Calu3 (cell line): Measurements from ENCODE around the gene PDE1C. TPM values are rescaled to one million over a fixed set of nuclear protein-coding genes. Genes with fewer than 3 reads are reported as not detected.

Source experiments
- BruUV-seq: library from RNA; stranded (reverse); fragments of 400-500 nt; replicated peaks from 2 replicates; lab custom pipeline; 2021; lab: Mats Ljungman, UMichigan
- CTCF ChIA-PET: fragments of 300-600 bp; sonication (Branson Sonifier 250); formaldehyde crosslinking; loops from one replicate; lab custom pipeline; 2022; ENCODE audit warnings: antibody characterized with exemption; lab: Charles Lee
- DNase-seq: peaks from one replicate; pipeline ENCODE4 v3.0.0; 2022
- H3K27ac Mint-ChIP-seq: one replicate; pipeline ENCODE4 v1.8.0; 2022; ENCODE audit warnings: mixed read lengths; ENCODE audit not compliant: unreplicated experiment
- H3K27me3 Mint-ChIP-seq: one replicate; pipeline ENCODE4 v1.8.0; 2022; ENCODE audit warnings: mixed read lengths; ENCODE audit not compliant: unreplicated experiment
- H3K36me3 Mint-ChIP-seq: one replicate; pipeline ENCODE4 v1.8.0; 2022; ENCODE audit warnings: mild to moderate bottlenecking, moderate library complexity, mixed read lengths; ENCODE audit not compliant: insufficient read depth, unreplicated experiment
- H3K4me1 Mint-ChIP-seq: one replicate; pipeline ENCODE4 v1.8.0; 2022; ENCODE audit warnings: mild to moderate bottlenecking, low read depth, mixed read lengths; ENCODE audit not compliant: unreplicated experiment
- H3K4me3 Mint-ChIP-seq: one replicate; pipeline ENCODE4 v1.8.0; 2022; ENCODE audit warnings: mild to moderate bottlenecking, low read depth, moderate library complexity, mixed read lengths; ENCODE audit not compliant: unreplicated experiment
- H3K9me3 Mint-ChIP-seq: one replicate; pipeline ENCODE4 v1.8.0; 2022; ENCODE audit warnings: low read depth, mixed read lengths; ENCODE audit not compliant: unreplicated experiment
- CTCF ChIP-seq: fragments of 200-600 bp; IDR thresholded peaks from one replicate; pipeline ENCODE4 v1.8.0; 2022; ENCODE audit warnings: antibody characterized with exemption; ENCODE audit not compliant: unreplicated experiment
- intact Hi-C: fragments of 100-400 bp; cut with micrococcal nuclease; formaldehyde crosslinking; loops from one replicate; pipeline ENCODE4 v1.10.0; 2022; ENCODE audit not compliant: unreplicated experiment
- total RNA-seq: library from RNA; stranded (reverse); gene quantifications from 2 replicates; pipeline ENCODE4 v1.2.3, GENCODE V29; 2022

Gene PDE1C
- total RNA-seq, 1 experiment from 2014 or later = 34.0 TPM

GRCh38 chr7:32115831-32116230 is 45.6 kb upstream of the PDE1C start:
- BruUV-seq = no TSS peak
- CTCF ChIA-PET = interaction anchor here (1.2 kb wide), 1 partner anchor 12 kb away, joined by 5 read pairs; no protein-coding TSS in a partner anchor
- H3K27me3 Mint-ChIP-seq = no peaks in the 10 kb centered on the region
- peak overlapping the region; percentile 59 for H3K27ac Mint-ChIP-seq
- intact Hi-C loops = no loop called here
- peaks cover 9% of the 10 kb centered on the region for H3K9me3 Mint-ChIP-seq
- H3K36me3 Mint-ChIP-seq = no peaks in the 10 kb centered on the region
- TF ChIP-seq CTCF = no peak
- H3K4me3 Mint-ChIP-seq = no peak overlapping the region
- H3K4me1 Mint-ChIP-seq = peaks cover 42% of the 10 kb centered on the region
- peak; percentile 39 for DNase-seq

DNA sequence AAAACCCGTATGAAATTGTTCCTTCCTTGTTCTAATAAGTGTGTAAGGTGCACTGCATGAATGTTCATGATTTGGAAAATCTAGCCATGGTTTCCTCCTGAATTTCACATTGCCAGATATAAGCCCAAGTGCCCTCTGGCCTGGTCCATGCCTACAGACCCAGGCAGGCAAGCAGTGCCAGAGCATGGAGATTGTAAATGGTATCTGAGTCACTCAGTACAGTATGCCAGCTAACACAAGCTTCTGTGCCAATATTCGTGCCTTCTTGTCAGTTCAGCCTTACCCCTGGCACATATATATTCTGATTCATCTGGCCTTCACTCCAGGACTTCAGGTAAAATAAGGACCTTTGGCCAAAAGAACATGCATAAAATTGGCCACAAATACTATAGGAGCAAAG is 38.4 kb upstream of the PDE1C start:
- no TSS peak for BruUV-seq
- DNase-seq = no peak
- H3K4me1 Mint-ChIP-seq = peaks cover 6% of the 10 kb centered on the region
- CTCF ChIA-PET = interaction anchor here (0.7 kb wide), 1 partner anchor 170 kb away, joined by 3 read pairs; no protein-coding TSS in a partner anchor
- H3K27me3 Mint-ChIP-seq = no peaks in the 10 kb centered on the region
- H3K4me3 Mint-ChIP-seq = no peak overlapping the region
- TF ChIP-seq CTCF = no peak
- peaks cover 7% of the 10 kb centered on the region for H3K9me3 Mint-ChIP-seq
- no peaks in the 10 kb centered on the region for H3K36me3 Mint-ChIP-seq
- intact Hi-C loops = no loop called here
- no peak overlapping the region for H3K27ac Mint-ChIP-seq

DNA sequence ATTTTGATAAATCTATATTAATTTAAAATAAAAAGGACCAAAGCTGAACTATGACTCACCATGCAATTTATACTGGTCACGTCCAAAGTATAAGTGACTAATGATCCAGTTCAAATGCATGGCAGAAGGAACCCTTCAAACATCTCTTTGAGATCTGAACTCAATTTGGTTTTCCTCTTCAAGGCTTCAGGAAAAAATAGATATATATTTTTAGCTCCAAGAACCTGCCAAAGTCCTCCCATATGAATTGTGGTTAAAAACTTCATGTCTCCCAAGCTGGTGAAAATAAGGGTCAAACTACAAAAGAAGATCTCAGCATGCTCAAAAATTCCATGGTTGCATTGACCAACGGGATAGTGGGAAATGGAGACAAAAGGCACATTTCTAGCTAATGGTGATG is 34.6 kb upstream of the PDE1C start:
- no peak for DNase-seq
- Mint-ChIP-seq H3K4me1 (peaks cover 21% of the 10 kb centered on the region), H3K4me3 (no peak overlapping the region), H3K27ac (no peak overlapping the region), H3K9me3 (peaks cover 2% of the 10 kb centered on the region), H3K36me3 (no peaks in the 10 kb centered on the region), H3K27me3 (no peaks in the 10 kb centered on the region)
- TF ChIP-seq CTCF = no peak
- intact Hi-C loops = no loop called here
- CTCF ChIA-PET = no interaction called here
- no TSS peak for BruUV-seq

DNA sequence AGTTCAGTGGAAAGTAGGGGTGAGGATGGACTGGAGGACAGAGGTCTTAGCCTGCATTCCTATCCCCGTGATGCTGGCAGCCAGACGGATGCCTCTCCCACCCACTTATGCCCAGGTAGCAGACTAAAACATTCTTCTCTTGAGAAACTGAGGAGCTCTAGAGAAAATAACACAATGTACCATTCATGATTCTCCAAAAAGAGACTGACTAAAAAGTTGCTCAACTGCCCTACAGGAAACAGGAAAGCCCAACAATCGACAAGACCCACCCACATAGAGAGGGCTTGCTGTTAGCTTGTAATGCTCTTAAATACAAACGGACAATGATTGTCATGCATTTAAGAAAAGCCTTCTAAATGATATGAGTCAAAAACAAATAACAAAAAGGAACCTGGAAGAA is 33.2 kb upstream of the PDE1C start:
- BruUV-seq = no TSS peak
- no peak for TF ChIP-seq CTCF
- CTCF ChIA-PET = interaction anchor here (0.9 to 1.4 kb wide), 3 partner anchors 13 to 165 kb away, joined by 5 read pairs; no protein-coding TSS in a partner anchor
- Mint-ChIP-seq H3K4me3 (no peak overlapping the region), H3K27ac (peak overlapping the region; percentile 2), H3K27me3 (no peaks in the 10 kb centered on the region), H3K36me3 (no peaks in the 10 kb centered on the region), H3K9me3 (peaks cover 2% of the 10 kb centered on the region), H3K4me1 (peaks cover 28% of the 10 kb centered on the region)
- intact Hi-C loops = no loop called here
- DNase-seq = peak; percentile 46
